ENCODE measurements around the gene MYO5B.

MYO5B gene

DNA sequence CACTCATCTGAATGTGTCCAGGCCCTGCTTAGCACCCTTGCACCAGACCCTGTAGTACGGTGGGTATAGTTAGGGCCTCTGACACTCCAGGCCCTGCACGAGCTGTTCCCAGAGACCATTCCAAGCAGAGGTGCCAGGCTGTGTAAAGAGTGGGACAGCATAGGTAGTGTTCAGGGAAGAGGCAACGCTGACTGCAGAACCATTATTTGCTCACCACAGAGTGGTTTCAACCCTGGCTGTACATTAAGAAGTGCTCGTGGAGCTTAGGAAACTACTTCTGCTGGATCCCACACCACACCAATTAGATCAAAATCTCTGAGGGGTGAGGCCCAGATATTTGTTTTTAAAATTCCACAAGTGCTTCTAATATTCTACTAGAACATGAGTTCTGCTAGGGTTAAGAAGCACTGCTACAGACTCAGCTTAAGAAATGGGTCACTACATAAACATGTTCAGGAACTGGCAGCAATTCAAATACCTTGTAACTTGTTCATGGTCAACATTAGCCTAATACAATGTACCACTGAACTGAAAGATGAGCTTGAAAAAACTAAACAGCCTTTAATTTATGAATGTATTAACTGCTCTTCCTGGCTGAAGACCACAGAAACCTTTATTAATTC is 183.0 kb downstream of the MYO5B start:
- DNase-seq (ENCODE audit: low read depth): peak; percentile 92

DNA sequence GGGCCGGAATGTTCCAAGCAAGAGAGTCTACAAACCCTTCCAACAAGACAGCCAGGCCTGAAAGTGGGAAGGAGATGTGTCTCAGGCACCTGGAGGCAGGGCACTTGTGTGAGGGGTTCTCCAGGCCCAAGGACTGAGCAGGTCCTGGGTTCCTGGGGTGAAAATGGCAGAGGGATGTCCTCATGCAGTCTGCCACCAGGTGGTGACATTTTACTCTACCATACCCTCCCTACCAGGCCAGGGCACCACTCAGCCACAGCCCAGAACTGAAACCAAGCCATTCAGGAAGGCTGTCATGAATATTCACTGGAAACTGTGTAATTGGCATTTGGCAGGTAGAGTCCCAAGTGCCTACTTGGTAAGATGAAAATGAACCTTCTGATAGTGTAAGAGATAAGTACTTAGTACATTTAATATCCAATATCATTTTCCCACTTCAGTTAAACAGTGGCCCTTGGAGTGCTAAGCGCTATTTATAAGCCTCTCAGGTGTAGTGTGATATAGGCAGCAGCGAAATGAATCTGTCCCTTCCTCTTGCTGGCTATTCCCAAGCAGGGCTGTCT is 185.1 kb downstream of the MYO5B start:
- peak; percentile 45 for DNase-seq (ENCODE audit: low read depth)

DNA sequence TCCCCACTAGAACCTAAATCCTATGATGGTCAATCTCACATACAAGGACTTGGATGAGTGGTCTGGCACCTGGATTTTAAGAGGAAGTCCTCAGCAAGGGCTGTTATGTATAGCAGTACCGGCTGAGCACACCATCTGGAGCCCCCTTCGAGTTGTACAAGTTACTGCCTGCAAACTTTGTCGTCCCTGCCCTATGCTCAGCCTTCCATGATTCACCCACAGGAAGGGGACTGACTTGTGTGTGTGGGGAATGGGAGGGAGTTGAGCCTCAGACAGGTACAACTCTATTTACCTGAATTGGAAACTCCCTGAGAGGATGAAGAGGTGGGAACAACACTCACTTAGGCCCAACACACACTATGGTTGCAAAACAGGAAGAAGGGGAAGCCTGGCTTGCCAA is 186.6 kb downstream of the MYO5B start:
- DNase-seq (ENCODE audit: low read depth): no peak

DNA sequence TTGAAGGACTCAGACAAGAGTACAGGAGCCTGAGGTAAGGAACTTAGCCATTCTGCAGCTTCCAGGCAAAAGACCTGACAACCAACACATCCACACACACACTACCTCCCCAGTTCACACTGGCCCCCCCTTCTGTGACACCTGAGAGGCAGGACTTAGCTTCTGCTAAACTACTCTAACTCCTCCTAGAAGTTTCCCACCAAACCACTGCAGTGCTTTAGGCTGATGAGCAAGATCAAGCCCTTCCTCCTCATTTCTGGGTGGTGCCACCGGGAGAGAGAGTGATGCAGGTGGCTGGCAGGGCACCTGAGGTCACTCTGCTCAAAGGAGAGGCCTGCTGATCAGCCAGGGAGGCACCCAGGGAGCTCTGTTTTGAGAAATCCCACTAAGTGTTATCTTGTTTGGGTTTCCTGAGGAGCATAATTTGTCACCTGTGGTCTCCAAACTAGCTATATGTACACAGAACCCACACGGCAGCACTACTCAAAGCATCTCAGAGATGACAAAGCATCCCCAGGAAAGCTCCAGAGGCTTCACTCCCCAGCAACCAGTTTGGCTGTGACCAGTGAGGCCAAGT is 188.4 kb downstream of the MYO5B start:
- no peak for DNase-seq (ENCODE audit: low read depth)

DNA sequence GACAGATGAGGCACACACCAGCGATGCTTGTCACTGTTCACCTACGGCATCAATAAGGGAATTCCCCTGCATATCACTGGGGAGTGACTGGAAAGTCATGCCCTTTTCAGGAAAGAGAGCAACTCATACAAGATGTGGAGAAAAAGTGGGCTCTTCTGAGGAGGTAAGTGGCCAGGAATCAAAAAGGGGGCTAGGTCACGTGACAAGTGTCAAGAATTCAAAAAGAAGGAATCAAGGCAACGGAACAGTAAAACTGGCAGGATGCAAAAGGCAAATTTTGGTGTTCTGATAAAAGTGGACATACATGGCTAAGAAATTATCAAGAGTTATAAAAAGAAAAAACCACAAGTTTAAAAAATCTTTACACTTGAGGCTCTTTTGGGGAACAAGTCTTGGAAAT is 190.9 kb downstream of the MYO5B start:
- DNase-seq (ENCODE audit: low read depth): no peak

DNA sequence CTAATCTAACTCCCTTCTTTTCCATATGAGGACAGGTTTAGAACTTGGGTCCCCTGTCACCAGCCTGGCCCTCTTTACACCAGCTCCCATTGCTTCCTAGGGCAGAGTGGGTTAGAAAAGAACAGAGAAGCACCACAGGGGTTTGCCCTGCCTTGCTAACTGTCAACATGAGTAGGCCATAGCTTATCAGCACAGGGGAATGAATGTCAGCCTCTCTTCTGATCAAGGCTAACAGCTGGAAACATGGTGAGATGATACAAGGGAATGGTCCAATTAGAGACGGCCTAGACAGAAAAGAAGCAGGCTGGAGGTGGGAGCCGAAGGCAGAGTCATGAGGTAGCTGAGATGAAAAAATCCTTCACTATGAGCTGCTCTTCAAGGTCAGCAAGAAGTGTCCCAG is 192.2 kb downstream of the MYO5B start:
- no peak for DNase-seq (ENCODE audit: low read depth)

DNA sequence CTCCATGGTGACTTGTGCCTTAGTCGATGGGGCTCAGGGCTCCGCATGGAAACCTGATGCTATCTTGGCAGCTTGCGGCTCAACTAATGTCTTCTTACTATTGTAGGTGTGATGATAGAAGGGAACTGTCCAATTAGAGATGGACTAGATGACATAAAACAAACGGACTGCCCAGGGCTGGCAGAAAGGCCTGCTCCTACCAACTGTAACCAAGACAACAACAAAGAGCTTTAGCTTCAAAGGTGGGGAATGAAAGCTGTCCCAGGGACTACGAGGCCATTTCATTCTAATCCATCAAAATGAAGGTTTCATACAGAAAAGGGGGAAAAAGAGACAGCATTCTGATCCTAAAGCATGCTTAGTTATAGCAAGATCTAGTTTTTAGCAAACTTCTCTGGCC is 194.7 kb downstream of the MYO5B start:
- DNase-seq (ENCODE audit: low read depth): no peak

DNA sequence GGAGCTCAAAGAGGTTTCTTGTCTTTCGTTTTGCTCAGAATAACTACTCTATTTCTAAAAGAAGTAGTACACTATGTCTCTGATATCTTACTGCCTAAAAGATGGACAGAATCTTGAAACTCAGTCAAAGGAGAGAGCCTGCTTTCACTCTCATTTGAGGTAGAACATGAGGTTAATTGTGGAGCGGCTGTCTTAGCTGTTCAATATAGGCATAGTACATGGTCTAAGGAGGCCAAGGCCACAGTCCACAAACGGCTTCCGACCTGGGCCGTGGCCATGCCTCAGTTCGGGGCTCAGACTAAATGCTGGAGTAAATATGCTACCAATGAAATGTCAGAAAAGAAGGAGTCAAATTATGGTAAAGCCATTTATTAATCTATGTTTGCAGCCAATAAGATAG is 195.8 kb downstream of the MYO5B start:
- no peak for DNase-seq (ENCODE audit: low read depth)

DNA sequence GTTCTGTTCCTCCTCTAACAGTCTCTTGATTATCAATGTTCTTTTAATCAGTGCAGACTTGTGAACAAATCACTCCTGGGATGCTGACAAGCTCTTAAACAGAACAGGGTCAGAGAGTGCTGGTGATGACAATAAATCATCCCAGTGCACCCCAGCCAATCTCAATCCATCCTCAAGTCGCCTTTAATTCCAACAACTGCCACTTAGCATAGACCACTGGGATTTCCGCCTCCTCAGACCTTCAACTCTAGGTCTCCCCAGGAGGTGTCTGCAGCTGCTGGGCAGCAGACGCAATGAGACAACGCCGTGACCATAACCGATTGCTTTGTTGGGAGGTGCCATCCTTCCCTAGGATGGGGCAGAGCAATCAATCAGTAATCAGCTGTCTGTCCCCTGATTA is 197.4 kb downstream of the MYO5B start:
- DNase-seq (ENCODE audit: low read depth): no peak

DNA sequence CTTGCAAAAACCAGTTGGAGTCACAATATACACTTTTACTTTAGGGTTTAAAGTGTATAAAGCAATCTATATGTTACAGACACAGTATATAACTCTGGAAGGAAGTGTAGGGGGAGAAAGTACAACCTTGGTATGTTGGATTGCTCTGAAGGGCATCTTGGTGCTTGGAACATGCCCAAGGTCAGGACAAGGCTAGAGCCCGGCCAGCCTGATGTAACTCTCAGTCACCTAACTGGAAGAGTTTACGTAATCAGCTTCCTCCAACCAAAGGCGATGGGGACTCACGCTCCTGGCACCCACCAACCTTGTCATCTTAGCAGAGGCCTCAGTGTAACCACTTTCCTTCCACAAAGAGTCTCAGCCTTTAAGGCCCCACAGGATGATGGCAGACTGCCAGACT is 200.5 kb downstream of the MYO5B start:
- no peak for DNase-seq (ENCODE audit: low read depth)

DNA sequence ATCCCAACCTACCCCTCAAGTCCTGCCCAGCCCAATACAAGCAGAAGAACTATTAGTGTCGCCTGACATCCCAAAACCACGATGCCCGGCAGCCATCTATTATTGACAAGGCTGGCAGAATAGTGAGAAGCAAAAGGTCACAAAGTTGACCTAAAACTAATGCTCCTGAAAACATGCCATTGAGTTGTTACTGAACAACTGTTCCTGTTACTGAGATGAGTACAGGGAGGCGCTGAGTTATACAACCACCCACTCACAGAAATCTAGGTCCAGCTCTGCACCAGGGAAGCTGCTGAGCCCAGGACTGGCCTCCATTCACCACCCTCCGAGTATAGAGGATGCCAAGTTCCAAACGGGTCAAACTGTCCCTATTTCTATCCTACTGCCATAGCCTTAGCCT is 201.6 kb downstream of the MYO5B start:
- no peak for DNase-seq (ENCODE audit: low read depth)

DNA sequence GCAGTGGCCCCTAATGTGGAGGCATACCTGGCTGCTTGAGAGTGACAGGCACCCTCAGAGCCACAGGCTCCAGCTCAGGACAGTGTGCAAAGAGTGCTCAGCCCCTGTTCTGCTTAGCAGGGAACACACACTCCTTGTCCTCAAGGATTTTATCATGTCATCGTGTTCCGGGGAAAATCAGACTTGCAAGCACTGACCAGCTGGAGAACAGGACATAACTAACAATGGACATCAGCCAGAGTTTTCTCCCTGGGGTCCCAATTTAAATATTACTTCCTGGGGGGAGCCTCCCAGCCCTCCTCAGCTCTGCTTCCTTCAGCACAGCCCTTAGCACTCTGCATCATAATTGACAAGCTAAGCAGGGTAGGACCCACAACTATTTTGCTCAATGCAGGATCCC is 206.2 kb downstream of the MYO5B start:
- no peak for DNase-seq (ENCODE audit: low read depth)

DNA sequence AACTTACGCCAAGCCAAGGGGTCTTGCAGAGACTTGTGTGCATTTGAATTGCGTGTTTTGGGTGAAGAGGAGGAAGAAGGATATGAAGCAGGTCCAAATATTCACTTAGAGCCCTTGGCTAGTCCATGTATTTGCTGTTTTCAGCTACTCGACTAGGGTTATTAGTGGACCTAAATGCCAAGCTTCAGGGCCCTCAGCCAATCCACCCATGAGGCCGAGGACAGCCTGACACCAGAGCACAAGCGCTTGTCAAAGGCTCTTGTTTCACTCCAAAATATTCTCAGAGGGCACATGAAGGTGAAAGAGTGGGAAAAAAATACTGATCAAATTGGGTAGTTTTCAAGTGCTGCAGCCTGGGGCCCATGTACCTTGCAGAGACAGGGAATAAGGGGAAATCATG is 206.8 kb downstream of the MYO5B start:
- no peak for DNase-seq (ENCODE audit: low read depth)

DNA sequence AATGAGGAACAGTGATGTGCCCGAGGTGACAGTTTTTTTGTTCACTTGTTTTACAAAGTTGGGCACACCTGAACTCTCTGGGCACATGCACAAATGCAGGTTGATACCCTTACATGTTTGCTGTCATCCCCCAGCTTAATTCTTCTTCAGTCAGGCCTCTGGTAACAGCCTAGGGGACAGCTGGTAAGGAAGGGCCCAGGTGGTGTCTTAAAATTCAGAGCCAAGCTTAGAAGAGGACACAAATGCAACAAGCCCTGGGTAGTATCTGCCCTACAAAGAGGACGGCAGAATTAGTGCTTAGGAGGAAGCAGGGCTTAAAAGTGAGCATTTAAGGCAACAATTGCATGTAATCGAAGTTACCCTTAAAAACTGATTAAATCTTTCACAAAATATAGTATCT is 209.7 kb downstream of the MYO5B start:
- DNase-seq (ENCODE audit: low read depth): no peak

DNA sequence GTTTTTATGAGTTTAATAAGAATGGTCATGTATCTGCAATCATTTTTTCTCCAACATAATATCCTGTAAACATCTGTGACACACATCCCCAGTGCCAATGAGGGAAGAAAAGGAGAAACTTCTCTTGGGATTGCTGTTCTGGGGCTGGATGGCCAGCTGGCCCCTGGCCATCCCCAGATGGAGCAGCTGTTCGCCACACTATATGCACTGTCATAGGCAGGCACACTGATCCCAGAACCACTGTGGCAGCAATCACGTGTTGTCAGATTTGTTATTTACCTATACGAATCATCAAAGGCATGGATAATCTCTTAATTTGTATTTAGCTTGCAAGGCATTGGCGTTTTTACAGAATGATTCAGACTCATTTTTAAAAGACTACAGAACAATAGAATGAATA is 214.1 kb downstream of the MYO5B start:
- no peak for DNase-seq (ENCODE audit: low read depth)

DNA sequence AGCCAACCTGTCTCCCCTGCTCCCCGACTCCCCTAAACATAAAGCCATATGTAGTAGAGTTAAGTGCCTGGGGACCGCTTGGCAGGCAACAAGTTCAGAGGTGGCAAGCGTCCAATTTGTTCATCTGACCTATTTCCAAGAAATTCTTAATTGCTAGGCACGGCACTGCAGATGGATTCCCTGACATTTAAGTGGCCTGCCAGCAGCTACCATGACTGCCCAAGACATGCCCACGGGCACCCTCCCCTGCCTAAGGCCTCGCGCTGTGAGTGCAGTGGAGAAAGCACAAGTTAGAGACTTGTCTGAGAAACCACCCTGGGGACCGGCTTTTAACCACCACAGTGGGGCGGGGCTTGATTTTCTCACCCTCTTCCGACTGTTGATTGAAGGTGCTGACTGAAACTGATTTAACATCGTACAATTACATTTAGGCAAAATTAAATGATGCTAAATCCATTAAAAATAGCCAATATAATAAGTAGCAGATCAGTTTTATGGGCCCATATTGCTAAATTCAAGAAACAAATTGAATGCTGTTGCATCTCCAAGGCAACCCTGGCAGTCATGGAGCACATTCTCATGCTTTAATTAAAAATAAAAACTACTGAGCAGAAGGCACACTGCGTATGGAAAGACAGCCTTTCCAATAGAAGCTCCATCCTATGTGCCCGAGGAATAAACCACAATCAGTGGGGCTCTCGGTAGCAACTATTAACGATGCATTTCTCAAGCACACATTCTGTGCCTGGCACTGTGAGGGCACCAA is 218.0 kb downstream of the MYO5B start:
- no peak for DNase-seq (ENCODE audit: low read depth)

DNA sequence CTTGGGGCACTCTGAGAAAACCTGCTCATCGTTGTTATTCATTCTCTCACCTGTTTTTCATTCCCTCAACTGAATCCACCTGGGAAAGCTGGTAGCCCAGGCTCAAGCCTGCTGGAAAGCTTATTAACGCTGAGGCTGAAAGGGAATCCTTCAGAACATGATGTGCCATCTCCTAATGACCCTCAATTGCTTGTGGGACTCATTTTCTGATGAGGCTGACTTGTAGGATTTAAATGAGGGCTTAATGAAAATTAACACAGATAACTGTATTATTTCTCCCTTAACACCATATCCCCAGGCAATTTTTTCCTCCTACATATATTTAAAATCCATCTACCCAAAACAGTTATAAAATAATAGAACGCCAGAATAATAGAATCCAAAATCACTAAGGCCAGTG is 218.9 kb downstream of the MYO5B start:
- DNase-seq (ENCODE audit: low read depth): no peak

DNA sequence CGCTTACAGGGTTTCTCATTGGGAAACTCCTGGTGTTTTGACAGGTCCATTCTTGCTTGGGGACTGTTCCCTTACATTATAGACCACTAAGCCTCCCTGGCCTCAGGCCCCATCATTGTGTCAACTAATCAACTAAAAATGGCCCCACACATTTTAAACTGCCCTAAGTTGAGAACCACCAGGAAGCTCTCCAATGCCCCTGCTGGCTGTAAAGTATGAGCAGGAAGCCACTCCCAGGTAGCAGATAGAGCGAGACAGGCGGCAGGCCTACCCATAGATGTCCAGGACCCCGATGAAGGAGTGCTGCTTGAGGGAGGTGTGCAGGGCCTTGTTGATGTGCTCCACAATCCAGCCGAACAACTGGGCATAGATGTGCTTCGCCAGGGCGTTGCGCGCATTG is 220.9 kb downstream of the MYO5B start:
- no peak for DNase-seq (ENCODE audit: low read depth)

DNA sequence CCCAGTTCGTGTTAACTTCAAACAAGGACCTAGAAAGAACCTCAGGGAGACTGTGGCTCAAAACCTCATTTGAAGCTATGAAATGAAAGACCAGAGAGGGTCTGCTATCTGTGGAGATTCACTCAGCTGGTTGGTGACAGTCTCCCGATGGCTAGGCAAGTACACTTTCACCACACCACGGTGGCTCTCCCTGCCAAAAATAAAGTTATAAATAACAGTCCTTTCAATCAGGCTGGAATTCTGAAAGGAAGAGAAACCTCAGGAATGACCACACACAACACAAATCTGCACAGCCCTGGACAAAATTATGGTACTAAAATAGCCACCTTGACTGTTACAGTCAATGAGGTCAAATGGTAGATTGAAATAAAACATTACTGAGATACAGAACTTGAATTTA is 221.4 kb downstream of the MYO5B start:
- no peak for DNase-seq (ENCODE audit: low read depth)

DNA sequence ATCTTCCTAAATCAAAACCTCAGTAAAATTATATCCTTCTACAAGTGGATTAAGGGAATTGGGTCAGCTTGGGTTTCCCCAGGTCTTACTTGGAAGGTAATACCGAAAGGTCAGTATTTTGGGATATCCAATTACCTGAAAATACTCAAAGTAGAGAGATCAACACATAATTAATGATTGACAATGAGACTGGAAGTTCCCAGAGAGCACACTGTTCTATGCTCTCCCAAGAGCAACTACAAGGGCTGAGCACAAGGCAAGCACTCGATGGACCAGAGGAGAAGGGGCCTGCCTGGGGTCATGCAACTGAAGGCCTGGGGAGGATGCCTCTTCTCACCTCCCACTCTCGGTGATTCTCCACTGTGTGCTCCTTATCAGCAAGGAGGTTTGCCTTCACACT is 222.4 kb downstream of the MYO5B start:
- DNase-seq (ENCODE audit: low read depth): no peak

DNA sequence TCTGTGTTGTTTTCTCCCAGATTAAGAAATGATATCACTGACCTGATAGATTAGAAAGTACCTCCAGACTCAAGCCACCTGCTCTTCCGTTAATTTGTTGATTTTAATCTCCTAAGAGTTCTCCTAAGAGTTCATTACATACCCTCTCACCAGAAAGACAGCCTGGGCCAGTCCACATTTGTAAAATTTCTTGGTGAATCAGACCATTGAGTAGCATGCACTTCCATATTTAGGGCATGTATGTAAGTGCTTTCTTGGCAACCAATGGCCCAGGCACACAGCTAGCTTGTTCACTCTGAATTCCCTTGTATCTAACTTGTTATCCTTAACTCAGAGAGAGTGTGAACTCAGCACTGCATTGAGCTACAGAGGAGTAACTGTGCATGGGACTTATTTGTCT is 223.5 kb downstream of the MYO5B start:
- DNase-seq (ENCODE audit: low read depth): no peak

DNA sequence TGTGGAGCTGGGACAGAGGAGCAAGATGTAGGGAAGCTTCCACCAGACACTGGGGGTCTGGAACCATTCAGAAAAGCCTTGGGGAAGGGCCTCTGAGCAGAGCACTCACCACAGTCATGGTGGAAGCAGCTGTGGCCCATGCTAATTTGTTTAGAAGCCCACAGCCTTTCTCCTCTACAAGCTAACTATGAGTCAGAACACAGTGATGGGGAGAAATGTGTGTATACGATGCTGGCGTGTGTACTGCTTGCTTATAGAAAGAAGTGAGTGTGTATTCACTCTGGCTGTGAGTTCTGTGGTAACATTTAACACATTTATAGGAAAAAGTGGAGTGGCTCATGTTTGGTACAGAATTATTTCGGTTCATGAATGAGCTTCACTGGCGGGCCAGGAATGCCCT is 224.6 kb downstream of the MYO5B start:
- no peak for DNase-seq (ENCODE audit: low read depth)

DNA sequence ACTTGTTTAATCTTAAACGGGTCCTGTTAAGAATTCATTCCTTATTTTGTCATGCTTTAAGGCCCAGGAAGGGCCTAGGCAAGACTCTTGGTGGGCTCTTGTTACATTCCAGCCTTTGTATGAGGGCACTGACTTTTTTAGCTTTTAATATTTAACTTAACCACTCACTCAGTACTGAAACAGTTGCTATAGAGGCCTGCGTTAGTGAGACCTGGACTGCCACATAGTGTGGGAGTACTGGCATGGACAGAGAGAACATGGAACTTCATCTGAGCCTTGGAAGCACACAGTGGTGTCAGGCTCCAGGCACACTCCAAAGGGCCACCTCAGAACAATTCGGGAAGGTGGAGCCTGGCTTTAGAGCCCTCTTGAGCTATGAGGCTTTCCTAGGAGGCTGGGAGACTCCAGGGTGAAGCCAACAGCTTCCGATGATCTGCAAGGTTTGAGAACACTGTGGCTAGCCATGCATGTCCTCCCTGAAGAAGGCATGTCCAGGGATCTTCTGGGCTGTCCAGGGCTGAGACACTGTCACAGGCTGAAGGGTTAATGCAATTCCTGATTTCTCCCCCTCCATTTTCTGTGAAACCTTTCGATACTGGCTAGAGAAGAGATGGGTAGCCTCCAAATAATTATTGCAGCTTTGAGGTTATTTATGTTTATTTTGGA is 226.2 kb downstream of the MYO5B start:
- no peak for DNase-seq (ENCODE audit: low read depth)
